PFSK-1 (cell line): ENCODE data around the gene SGPP1.

ENCODE experiments used
- FOXP2 ChIP-seq: optimal IDR thresholded peaks from 2 replicates; pipeline ENCODE3; 2011; ENCODE audit warnings: borderline replicate concordance, control low read depth, inconsistent platforms; ENCODE audit not compliant: insufficient read depth; ENCODE audit errors: extremely low read length, extremely low read depth
- POLR2AphosphoS5 ChIP-seq: IDR thresholded peaks from 2 replicates; pipeline ENCODE4 v1.6.1; 2012; ENCODE audit warnings: low read depth, mild to moderate bottlenecking, control low read depth, low read length, moderate library complexity
- SIN3A ChIP-seq: IDR thresholded peaks from 2 replicates; pipeline ENCODE4 v1.6.1; 2012; ENCODE audit warnings: mild to moderate bottlenecking, low read length, moderate library complexity, borderline replicate concordance; ENCODE audit not compliant: insufficient read depth
- TAF1 ChIP-seq: IDR thresholded peaks from 2 replicates; pipeline ENCODE4 v1.6.1; 2012; ENCODE audit warnings: low read length, control low read depth, borderline replicate concordance; ENCODE audit not compliant: insufficient read depth
- TF ChIP-seq, protein P1 (sequence below), 2 experiments: IDR thresholded peaks; 2 replicates each; pipeline versions ENCODE4 v1.6.1 to v1.8.0; 2011 to 2012; ENCODE audit warnings: low read depth in 2 of 2, low read length in 2 of 2, control low read depth in 1 of 2, inconsistent platforms in 1 of 2, mild to moderate bottlenecking in 1 of 2, moderate library complexity in 1 of 2; ENCODE audit not compliant: insufficient read depth in 1 of 2

Gene SGPP1

DNA sequence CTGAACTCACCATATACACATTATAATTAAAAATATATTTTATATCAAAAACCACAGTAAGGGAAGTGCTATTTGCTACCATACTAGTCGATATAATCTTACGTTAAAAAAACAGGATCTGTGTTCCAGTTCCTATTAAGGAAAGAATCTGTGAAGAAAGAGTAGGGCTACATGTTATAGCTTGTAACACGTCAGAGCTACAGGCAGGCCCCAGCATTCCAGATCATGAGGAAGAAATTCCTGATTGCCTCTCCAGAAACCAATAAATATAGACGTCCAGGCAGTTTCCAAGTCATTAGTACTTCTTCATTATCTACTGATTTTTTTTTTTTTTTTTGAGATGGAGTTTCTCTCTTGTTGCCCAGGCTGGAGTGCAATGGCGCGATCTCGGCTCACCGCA lies 20.6 kb downstream of the SGPP1 start:
- TF ChIP-seq POLR2AphosphoS5 (no peak), FOXP2 (no peak), SIN3A (no peak), TAF1 (no peak)
- TF ChIP-seq, protein P1, sequence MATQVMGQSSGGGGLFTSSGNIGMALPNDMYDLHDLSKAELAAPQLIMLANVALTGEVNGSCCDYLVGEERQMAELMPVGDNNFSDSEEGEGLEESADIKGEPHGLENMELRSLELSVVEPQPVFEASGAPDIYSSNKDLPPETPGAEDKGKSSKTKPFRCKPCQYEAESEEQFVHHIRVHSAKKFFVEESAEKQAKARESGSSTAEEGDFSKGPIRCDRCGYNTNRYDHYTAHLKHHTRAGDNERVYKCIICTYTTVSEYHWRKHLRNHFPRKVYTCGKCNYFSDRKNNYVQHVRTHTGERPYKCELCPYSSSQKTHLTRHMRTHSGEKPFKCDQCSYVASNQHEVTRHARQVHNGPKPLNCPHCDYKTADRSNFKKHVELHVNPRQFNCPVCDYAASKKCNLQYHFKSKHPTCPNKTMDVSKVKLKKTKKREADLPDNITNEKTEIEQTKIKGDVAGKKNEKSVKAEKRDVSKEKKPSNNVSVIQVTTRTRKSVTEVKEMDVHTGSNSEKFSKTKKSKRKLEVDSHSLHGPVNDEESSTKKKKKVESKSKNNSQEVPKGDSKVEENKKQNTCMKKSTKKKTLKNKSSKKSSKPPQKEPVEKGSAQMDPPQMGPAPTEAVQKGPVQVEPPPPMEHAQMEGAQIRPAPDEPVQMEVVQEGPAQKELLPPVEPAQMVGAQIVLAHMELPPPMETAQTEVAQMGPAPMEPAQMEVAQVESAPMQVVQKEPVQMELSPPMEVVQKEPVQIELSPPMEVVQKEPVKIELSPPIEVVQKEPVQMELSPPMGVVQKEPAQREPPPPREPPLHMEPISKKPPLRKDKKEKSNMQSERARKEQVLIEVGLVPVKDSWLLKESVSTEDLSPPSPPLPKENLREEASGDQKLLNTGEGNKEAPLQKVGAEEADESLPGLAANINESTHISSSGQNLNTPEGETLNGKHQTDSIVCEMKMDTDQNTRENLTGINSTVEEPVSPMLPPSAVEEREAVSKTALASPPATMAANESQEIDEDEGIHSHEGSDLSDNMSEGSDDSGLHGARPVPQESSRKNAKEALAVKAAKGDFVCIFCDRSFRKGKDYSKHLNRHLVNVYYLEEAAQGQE (IDR thresholded peaks at IDR 0.05; ENCODE audit: insufficient read depth in 1 of 2, low read depth in 2 of 2, low read length in 2 of 2), result no peak

DNA sequence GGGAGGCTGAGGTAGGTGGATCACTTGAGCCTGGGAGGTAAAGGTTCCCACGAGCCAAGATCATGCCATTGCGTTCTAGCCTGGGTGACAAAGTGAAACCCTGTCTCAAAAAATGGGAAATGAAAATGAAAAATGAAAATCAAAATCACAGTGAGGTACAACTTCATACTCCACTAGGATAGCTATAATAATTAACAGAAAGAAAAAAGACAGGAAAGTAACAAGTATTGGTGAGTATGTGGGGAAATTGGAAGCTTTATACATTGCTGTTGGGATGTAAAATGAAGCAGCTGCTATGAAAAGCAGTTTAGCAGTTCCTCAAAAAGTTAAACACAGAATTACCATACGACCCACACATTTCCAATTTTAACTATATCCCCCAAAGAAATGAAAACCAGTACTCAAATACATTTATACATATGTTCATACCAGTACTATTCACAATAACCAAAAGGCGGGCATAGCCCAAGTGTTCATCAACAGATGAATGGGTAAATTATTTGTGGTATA lies 22.2 kb downstream of the SGPP1 start:
- TF ChIP-seq POLR2AphosphoS5, result no peak
- TF ChIP-seq, protein P1 (IDR thresholded peaks at IDR 0.05; ENCODE audit: insufficient read depth in 1 of 2, low read depth in 2 of 2, low read length in 2 of 2), result no peak
- TF ChIP-seq FOXP2, result no peak
- no peak for TF ChIP-seq TAF1
- TF ChIP-seq SIN3A, result no peak

DNA sequence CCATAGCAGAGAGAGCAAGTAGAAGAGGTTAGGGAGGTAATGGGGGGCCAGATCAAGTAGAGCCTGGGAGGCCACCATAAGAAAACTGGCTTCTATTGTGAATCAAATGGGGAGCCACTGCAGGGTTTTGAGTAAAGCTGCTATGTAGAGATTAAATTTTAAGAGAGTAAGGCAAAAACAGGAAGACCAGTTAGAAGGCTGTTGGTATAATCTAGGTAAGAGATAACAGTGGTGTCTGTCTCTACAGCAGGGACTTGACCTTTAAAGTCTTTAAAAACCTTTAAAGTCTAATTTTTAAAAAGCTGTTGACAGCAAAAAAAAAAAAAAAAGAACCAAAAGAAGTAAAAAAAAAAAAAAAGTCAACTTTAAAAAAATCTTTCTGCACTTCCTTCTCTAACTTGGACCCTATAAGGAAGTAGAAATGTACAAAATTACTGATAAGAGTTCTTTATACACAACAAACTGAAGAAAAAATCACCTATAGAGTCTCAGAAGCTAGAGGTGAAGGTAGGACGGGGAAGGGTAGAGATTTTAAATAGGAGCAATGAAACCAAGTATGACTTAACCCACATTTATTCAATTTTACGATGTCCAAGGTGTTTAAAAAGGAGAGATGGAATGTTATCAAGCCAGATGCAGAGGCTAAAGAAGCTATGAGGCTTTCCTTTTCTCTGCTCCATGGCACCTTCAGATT lies 26.1 kb downstream of the SGPP1 start:
- TF ChIP-seq SIN3A (no peak), POLR2AphosphoS5 (no peak), FOXP2 (no peak), TAF1 (no peak)
- TF ChIP-seq, protein P1 (IDR thresholded peaks at IDR 0.05; ENCODE audit: insufficient read depth in 1 of 2, low read depth in 2 of 2, low read length in 2 of 2), result no peak

DNA sequence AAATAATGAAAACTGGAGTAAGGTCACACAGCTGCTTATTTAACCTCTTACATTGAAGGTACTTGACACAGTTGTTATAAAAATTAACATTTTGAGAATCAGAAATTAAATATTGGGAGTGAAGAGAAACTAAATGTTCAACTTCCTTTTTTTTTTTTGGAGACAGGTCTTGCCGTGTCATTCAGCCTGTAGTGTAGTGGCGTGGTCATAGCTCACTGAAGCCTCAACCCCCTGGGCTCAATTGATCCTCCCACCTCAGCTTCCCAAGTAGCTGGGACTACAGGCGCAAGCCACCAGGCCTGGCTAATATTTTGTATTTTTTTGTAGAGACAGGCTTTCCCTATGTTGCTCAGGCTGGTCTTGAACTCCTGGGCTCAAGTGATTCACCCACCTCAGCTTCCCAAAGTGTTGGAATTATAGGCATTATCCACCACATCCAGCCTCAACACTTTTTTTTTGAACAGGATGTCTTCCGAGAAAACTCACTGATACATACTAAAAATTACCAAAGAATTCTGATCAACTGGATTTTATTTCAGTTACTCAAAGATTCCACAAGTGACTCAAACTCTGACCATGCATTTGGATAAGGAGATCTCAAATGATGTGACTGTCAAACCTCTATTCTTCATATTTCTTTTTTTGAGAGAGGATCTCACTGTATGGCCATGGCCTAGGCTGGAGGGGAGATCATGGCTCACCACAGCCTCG lies 35.4 kb downstream of the SGPP1 start:
- TF ChIP-seq, protein P1 (IDR thresholded peaks at IDR 0.05; ENCODE audit: insufficient read depth in 1 of 2, low read depth in 2 of 2, low read length in 2 of 2), result no peak
- TF ChIP-seq SIN3A (no peak), POLR2AphosphoS5 (no peak), FOXP2 (no peak), TAF1 (no peak)
